Activated naive CD4-positive, alpha-beta T cell treated with Interleukin-2 at 50 U/mL for 16 hours (primary cell): Measurements from ENCODE around the gene NAA20.
A peak's percentile ranks its signal among the peaks of the same experiment; 100 is the strongest.

Source experiments
- DNase-seq: peaks from one replicate; pipeline ENCODE4 v3.0.0-alpha.2; 2020

The NAA20 gene

DNA sequence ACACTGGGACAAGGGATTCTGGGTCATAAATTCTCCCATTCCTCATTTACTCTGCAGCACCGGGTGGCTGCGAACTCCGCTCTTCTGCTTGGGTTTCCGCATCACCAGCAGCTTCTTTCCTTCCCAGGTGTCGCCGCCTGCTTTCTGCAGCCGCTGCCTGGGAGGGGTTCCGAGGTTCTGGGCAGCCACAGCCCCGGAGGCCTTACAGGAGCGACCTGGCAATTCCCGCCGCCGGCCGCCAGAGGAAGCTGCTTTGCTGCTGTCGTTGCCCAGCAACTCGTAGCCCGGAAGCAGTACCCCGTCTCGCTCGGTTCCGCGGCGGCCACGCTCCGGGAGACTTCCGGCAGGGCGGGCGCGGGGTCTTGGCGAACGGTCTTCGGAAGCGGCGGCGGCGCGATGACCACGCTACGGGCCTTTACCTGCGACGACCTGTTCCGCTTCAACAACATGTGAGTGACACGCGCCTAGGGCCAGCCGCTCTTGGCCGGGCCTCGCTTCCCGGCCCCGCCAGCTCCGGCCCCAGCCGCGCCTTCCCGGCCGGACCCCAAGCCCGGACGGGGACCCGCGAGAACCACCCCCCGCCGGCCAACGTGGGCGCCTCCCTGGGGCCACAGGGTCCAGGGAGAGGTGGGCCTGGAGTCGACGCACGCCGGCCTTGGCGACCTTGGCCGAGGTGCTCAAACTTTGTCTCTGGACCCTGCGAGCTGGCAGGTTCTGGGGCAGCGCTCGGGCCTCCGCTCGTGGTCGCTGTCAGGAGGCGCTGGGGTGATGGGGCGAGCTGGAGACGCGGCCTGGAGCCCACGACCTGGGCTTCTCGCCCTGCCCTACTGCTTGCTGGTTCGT lies at the start of gene NAA20:
Gene NAA20, plus strand, starts transcription at position 362 of the 843 bp plus-strand sequence. Its CDS starts 35 bp downstream, at position 397.
- peak; percentile 92 for DNase-seq

- no peak for DNase-seq
These were observed 49.7 kb upstream of the NAA20 start for GRCh38 chr20:19967445-19967844.

GRCh38 chr20:19968028-19968427 lies 49.1 kb upstream of the NAA20 start:
- no peak for DNase-seq

DNA sequence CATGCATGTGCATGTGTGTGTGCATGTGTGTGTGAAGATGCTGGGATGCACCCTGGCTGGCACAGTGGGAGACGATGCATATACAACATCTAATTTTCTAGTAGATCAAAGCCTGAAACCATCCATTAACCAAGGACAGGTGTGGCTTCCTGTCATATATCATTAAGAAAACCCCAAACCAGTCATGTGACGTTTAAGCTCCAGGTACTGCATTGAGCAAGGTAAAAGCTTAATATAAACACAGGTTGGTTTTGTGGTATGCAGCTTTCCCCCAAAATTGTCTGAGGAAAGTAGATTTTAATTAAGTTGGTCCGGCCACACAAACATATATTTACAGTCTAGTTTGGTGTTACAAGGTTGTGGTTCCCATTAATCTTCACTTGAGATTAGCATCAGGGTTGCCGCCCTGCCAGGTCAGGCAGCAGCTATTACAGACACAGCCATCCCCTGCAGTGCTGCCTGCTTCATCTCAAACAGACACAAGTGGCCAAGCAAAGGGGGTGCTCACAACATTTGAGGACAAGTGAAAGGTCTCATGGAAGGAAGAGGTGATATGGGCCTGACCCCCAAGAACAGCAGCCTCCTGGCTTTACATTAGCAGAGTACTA lies 48.6 kb upstream of the NAA20 start:
- DNase-seq = no peak

GRCh38 chr20:19969106-19969505 lies 48.1 kb upstream of the NAA20 start:
- no peak for DNase-seq

- no peak for DNase-seq
These were observed 47.5 kb upstream of the NAA20 start for GRCh38 chr20:19969507-19970255.

GRCh38 chr20:19970256-19970765 lies 46.9 kb upstream of the NAA20 start:
- no peak for DNase-seq

GRCh38 chr20:19971116-19971515 lies 46.0 kb upstream of the NAA20 start:
- DNase-seq = no peak

GRCh38 chr20:19973961-19974629 lies 43.1 kb upstream of the NAA20 start:
- no peak for DNase-seq

DNA sequence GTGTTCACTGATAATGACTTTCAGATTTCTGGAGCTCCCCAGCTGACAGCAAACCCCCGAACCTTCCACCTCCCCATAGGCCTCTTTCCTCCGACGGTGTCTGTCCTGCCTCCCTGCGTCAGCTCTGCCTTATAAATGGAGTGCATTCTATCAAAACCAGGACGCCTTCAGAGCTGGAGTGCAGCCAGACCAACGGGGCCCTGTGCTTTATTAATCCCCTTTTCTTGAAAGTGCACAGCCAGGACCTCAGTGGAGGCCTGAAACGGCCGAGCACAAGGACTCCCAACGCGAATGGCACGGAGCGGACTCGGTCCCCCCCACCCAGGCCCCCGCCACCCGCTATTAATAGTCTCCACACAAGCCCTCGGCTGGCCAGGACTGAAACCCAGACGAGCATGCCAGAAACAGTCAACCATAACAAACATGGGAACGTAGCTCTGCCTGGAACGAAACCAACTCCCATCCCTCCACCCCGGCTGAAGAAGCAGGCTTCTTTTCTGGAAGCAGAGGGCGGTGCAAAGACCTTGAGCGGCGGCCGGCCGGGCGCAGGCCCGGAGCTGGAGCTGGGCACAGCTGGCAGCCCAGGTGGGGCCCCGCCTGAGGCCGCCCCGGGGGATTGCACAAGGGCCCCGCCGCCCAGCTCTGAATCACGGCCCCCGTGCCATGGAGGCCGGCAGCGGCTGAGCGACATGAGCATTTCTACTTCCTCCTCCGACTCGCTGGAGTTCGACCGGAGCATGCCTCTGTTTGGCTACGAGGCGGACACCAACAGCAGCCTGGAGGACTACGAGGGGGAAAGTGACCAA lies 42.3 kb upstream of the NAA20 start:
- DNase-seq = no peak

- DNase-seq = no peak
These were observed 41.7 kb upstream of the NAA20 start for GRCh38 chr20:19975436-19975799.

GRCh38 chr20:19975901-19976300 lies 41.3 kb upstream of the NAA20 start:
- DNase-seq = no peak

- DNase-seq = no peak
These were observed 40.4 kb upstream of the NAA20 start for GRCh38 chr20:19976595-19977372.

DNA sequence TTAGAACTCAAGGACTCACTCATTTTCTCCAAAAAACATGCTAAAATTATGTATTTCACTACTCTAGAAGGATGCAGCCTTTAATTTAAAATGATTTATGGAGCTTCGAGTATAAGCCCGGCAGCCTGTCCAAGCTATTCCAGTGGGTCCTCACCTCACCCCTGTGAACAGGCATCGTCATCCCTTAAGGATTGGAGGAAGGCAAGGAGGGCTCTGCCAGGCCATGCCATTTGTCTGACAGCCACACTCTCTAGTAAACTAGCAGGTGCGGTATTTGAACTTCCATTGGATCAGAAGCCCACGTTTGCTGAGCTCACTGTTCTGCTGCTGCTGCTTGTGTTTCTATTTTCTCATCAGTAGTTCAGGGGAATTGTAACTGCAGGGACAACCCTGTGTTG lies 39.8 kb upstream of the NAA20 start:
- no peak for DNase-seq

- DNase-seq = no peak
These were observed 38.5 kb upstream of the NAA20 start for GRCh38 chr20:19978511-19979210.

DNA sequence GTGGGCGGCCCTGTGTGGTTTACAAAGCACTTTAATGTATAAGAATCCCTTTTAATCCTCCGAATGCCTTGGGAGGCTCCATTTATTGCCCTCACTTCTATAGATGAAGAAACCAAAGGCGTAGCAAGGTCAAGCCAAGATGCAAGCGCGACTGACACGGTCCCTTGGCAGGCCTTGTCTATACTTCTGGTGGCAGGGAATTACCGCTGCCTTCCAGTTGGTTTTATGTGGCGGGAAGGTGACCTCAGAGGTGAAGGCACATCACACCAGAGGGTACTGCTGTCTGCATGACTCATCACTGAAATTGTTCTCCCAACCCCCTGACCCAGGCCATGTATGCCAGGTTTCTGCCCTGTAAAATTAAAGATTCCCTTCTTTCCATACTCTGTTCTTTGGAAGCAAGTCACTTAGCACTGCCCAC lies 36.1 kb upstream of the NAA20 start:
- no peak for DNase-seq

DNA sequence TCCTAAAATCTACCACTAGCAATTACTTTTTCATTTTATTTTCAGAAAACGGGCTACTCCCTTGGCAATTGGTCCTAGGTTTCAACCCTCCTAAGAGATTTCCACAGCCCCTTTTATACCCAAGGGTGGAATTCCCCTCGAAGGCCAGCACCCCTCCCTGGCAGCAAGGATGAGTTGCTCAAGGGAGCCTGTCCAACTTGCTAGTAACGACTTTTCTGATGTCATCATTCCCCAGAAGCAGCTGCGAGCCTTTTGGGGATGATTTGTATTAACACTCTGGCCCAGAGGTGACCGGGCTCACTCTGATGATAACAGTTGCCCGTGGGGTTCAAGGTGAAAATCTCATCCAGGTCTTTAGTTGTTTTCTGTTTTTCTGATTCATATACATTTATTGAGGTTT lies 30.7 kb upstream of the NAA20 start:
- no peak for DNase-seq

DNA sequence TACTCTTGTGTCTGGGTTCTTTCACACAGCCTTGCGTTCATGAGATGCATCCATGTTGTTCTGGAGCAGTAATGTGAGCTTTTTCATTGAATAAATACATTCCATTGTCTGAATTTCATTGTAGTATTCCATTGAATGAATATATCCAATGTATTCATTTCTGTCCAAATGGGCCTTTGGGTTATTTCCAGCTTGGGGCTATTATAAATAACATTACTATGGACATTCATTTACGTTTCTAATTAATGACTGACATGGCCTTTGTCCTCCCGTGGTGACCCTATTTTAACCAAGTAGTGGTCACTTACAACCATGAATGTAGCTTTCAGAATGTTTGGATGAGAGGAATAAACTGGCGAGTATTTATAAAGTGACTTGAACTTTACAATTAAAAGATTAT lies 30.1 kb upstream of the NAA20 start:
- no peak for DNase-seq

- DNase-seq = no peak
These were observed 26.3 kb upstream of the NAA20 start for GRCh38 chr20:19990850-19991249.

DNA sequence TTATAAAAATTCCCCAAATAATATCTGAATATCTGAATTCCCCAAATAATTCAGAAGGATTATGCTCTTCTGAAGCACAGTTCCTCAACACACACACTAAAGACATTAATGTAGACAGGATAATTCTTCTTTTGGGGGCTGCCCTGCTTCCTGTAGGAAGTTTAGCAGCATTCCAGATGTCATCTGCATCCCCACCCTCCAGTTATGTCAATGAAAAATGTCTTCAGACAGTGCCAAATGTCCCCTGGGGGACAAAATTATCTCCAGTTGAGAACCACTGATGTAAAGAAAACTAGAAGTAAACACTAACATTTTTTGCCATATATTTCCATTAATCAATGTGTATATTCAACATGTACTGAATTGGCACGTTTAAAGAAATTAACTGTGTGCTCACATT lies 25.9 kb upstream of the NAA20 start:
- no peak for DNase-seq

DNA sequence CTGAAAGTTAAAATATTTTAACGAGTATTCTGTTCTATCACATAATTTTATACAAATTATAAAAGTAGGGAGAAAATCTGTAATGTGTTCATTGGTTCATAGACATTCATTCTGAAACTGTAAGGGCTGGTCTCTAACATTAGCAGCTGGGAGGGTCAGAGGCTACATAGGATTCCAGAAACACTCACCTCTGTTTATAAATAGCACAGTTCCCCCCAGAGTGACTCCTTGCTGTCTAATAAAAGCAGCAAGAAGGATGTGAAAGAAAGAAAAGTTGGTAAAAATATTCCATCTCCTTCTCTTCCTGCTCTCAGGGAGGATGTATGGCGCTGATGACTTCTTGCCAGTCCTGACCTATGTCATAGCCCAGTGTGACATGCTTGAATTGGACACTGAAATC lies 25.3 kb upstream of the NAA20 start:
- DNase-seq = no peak
